ENCODE results near the gene INPP5D.
"Not testable (repeated sequence)": the region's sequence is repeated elsewhere in the genome, so short reads cannot be mapped to it uniquely, and the experiment has no call there.

Gene INPP5D

DNA sequence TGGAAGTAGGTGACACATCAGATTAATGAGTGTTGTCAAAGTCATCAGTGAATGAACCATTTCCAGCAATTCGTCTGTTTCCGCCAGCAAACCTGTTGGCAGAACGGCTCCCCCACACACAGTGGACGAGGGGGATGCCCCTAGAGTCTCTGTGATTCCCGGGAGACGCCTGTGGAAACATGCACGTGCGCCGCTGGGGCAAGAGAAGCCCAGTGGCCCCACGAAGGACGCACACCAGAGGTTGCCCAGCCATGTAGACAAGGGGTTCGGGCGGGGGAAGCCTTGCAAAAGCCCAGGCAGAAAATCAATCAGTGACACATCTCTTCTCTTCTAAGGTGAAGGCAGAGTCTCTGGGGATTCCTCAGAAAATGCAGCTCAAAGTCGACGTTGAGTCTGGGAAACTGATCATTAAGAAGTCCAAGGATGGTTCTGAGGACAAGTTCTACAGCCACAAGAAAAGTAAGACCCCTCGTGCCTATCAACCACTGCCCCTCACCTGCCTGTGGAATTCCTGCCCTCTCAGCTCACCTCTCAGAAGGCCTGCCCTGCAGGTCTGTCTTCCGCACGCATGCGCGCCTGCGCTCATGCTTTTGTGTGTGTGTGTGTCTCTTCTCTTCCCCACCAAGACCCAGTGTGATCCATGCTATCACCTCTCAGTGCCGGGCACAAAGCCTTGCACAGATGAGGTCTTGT lies 87.1 kb downstream of the INPP5D start:
- no peak for DNase-seq

DNA sequence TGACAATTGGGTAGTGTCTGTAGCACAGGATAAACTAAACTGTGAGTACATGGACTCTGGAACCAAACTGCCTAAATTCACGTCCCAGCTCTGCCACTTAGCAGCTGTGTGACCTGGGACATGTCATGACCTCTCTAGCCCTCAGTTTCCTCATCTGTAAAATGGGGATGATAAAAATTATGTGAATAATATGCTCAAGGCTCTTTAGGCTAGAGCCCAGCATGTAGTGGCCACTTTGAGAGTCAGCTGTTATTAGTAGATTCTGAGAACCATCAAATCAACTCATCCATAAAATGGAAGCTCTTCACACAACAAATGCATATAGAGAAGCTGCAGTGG lies 87.7 kb downstream of the INPP5D start:
- DNase-seq: no peak

DNA sequence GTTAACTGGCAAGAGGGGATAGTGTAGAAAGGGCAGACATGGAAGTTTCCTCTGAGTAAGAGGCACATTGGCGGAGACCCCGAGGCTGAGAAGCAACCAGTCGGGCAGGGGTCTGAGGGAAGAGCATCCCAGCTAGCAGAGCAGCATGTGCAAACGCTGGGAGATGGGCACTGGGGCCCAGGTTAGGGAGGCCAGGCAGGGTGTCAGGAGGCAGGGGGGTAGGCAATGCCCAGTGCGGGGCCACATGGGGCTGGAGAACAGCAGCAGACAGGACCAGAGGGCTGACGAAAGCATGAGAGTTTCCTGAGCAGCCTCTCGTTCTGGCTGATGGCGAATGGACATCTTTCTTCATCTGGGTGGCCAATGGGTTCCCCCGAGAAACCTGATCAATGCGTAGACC lies 88.2 kb downstream of the INPP5D start:
- no peak for DNase-seq

DNA sequence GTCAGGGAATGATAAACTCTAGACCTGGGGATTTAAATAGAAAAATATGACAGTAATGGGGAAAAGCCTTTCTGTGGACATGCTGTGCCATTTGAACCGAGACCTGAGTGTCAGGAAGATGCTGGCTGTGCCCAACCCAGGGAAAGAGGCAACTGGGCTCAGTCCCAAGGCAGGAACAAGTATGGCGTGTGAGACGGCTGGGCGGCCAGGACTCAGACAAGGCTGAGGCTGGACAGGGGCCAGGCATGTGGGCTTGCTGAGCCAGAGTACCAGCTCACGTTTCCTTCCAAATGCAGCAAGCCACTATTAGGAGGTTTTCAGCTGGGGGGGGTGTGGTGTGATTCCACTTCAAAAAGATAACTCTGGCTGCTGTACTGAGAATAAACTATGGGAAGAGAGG lies 92.4 kb downstream of the INPP5D start:
- peak; percentile 1 for DNase-seq

DNA sequence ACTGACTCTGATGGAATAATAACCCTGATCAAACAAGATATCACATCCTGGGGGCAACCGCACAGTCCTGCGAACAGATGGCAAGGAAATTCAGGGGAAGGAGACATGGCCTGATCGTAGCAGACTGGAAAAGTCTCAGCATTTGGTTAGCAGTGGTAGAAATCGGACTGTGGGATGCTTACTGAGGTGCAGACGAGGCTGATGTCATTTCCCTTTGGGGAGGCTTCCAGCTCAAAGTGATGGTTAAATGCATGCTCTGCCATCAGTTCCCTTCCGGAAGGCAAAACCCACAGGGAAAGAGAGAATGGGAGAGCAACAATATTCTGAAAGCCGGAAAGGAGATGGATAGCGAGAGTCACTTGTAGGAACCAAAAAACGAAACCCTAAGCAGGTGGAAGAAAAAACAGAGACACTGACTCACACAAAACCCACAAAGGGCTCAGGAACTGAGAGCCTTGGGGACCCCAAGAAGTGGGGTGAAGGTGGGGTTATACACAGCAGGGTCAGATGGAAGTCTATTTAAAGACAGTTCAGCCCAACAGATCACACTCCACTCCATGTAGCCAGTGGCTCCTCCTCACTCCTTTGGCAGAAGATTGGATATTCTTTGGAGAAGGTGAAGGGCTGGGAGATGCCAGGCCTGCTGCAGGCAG lies 93.1 kb downstream of the INPP5D start:
- no peak for DNase-seq

DNA sequence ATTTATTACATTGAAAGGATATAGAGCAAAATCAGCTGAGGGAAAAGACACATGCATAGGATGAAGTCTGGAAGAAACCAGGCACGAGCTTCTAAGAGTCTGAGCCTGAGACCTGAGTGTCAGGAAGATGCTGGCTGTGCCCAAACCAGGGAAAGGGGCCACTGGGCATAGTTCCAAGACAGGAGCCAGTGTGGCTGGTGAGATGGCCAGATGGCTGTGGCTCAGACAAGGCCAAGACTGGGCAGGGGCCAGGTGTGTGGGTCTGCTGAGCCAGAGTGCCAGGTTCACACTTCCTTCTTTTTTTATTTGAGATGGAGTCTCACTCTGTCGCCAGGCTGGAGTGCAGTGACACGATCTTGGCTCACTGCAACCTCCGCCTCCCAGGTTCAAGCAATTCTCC lies 95.9 kb downstream of the INPP5D start:
- no peak for DNase-seq

DNA sequence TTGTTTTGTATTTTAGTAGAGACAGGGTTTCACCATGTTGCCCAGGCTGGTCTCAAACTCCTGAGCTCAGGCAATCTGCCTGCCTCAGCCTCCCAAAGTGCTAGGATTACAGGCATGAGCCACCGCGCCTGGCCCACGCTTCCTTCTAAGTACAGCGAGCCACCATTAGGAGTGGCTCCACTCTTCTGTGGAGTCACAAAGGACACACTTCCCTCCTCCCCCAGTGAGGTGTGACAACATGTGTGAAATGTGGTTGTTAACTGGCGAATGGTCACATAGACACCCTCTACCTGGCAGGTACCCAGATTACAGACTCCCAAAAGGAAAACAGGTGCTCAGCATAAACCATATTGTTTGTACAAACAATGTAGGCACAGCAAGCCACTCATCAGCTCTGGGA lies 96.3 kb downstream of the INPP5D start:
- not testable (repeated sequence) for DNase-seq

DNA sequence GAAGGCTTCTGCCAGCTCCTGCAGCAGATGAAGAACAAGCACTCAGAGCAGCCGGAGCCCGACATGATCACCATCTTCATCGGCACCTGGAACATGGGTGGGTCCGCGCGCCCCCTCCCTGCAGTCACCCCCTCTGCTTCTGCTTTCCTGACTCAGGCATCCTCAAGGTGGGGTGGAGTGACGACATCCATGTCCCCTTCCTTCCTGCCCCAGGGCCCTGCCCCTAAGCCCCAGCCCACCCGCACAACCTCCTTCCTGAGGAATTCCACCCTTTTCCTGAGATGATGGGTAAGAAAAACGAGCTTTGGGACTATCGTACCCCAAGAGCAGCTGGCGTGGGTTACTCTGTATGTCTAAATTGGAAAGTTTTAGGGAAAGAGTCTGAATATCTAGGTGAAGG lies 101.6 kb downstream of the INPP5D start:
- DNase-seq: no peak

DNA sequence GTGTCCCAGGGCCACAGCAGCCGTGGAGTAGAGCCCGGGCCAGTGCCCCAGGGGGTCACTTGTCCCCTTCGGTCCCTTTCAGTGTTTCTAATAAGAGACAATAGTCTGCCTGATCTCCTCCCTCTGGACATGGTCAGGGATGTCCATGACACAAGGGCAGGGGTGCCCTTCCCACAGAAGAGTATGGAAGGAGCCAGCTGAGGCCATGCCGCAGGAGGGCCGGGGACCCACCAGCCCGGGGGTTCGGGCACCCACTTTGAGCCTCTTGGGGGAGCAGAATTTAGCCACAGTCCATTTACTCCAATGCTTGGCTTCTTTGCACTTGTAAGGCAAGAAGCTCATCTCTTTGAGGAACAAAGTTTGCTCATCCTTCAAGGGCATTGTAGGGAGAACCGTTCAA lies 102.6 kb downstream of the INPP5D start:
- DNase-seq: no peak

DNA sequence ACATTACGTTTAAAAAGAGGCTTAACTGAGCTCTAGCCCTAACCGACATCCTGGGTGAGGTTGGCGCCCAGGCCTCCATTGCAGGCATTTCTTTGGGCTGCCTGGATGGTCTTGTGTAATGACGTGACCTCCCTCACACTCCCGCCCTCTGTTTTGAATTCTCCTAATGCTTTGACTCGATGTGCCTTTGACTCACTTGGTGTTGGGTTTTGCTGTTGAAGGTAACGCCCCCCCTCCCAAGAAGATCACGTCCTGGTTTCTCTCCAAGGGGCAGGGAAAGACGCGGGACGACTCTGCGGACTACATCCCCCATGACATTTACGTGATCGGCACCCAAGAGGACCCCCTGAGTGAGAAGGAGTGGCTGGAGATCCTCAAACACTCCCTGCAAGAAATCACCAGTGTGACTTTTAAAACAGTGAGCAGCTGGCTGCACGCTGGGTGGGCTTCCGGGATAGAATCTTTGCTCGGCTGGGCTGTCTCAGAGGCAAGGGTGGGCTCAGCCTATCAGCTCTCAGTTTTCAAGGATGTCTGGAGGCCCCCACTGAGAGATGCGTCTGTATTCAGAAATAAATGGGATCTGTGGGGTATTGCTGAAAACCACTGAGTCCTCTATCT lies 103.5 kb downstream of the INPP5D start:
- no peak for DNase-seq

DNA sequence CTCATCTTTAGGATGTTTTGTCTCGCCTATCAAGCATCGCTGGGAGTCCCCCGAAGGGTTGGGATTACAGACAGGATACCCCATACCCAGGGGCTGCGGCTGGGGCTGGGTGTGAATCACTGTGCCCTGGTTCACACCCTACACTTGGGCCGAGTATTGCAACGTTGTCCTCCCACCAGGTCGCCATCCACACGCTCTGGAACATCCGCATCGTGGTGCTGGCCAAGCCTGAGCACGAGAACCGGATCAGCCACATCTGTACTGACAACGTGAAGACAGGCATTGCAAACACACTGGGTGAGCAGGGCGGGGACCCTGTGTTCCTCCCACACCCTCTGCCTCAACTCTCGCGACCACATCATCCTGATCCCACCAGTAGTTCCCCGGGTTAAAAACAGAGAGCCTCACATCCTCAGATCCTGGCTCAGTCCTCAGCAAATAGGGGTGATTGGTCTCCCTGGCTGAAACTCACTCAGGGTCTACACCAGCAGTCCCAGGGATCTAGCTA lies 104.0 kb downstream of the INPP5D start:
- DNase-seq: no peak

DNA sequence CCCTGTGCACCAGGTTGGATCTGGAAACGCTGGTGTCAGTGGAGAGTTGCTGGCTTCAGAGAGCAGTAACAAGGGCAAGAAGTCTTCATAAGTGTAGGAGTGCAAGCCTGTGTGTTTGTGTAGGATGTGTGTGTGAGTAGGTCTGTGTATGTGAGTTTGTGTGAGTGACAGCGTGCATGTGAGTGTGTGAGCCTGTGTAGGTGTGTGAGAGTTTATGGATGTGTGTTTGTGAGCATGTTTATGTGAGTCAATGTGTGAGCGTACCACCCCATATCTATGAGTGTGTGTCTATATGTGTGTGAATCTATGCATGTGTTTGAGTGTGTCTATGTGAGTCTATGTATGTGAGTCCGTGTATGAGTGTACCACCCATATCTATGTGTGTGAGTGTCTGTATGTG lies 104.8 kb downstream of the INPP5D start:
- no peak for DNase-seq

DNA sequence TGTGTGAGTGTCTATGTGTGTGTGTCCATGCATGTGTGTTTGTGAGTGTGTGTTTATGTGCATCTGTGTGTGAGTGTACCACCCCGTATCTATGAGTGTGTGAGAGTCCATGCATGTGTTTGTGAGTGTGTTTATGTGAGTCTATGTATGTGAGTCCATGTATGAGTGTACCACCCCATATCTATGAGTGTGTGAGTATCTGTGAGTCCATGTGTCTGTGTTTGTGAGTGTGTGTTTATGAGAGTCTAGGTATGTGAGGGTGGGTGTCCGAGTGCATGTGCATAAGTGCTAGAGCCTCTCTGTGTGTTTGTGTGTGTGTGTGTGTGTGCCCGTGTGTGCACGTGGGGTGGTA lies 105.4 kb downstream of the INPP5D start:
- DNase-seq: no peak

DNA sequence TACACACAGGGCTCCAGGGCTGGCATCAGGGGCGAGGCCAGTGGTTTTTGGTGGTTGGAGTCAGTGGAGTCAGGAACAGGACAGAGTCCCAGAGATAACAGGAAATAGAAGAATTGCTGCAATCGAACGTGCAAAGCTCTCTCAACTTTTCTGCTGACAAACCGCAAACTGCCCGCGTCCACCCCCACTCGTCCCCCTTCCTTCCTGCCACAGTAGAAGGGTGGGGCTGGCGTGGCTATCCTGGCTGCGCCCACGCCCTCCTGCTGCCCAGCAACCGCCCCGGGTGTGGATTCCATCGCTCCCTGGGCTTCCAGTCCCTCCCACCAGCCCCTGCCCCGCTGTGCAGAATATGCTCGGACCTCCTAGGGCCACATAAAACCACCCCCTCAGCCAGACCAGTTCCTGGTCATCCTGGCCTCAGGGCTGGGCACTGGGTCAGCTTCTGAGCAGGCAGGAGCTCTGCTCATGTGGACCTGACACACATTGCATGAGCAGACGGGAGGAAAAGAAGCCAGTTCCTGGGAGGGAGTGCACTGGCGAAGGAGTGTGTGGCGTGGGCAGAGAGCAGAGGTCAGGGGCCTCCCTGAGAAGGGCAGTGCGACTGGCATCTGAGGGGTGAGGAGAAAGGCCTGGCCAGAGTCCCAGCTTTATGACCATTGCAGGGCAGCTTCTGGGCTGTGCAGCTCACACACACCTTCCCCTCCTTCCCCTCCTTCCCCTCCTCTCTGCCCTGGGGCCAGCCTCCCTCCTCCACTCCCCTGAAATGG lies 105.9 kb downstream of the INPP5D start:
- no peak for DNase-seq

DNA sequence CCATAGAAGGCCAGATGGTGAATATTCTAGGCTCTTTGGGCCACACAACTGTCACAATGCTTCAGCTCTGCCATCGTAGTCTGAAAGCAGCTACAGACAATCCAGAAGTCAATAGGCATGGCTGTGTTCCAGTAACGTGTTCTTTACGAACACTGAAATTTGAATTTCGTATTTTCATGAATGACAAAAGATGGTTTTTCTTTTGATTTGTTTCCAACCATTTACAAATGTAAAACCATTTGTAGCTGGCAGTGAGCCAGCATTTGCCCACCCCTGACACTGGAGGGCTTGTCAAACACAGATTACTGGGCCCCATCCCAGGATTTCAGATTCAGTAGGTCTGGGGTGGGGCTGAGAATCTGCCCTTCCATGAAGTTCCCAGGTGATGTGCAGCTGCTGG lies 108.3 kb downstream of the INPP5D start:
- DNase-seq: no peak

DNA sequence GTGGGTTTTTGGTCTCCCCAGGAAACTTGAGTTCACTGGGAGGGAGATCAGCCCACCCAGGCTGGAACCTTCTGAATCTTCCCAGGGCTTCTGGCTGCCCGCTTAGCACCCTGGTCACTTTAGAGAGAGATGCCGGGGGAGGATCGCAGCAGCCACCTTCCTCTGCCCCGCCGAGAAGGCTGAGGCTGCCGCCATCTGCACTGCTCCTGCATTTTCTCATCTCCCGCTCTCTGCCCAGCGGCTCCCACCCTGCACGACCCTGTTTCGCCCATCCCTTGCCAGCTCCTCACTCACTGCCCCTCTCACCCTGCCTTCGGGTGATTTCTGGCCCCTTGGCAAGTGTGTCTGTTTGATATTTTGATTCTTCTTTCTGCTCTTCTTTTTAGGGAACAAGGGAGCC lies 108.8 kb downstream of the INPP5D start:
- DNase-seq: peak; percentile 7

DNA sequence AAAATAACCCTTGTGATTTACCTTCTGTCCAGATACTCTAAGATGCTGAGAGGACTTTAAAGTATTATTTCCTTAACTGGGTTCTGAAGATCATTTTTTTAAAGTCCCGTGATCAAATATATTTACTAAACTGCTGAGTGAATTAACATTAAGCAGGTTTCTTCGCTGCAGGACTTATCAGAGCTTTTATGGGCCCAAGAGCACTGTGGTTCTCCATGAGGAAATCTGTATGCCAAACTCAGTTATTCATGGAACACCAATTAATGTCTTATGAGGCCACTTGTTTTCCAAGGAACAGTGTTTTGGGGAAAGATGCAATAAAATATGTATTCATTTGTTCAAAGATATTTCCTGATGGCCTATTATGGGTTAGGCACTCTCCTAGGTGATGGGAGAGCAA lies 111.2 kb downstream of the INPP5D start:
- no peak for DNase-seq

DNA sequence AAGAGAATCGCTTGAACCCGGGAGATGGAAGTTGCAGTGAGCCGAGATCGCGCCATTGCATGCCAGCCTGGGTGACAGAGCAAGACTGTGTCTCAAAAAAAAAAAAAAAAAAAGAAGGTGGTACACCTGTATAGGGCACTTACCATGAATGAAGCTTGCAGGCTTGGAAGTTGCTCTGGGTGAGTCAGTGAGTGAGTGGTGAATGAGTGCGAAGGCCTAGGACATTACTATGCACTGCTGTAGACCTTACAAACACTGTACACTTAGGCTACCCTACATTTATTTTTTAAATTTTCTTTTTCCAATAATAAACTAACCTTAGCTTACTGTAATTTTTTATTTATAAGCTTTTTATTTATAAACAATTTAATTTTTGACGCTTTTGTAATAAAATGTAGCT lies 113.0 kb downstream of the INPP5D start:
- DNase-seq: no peak

DNA sequence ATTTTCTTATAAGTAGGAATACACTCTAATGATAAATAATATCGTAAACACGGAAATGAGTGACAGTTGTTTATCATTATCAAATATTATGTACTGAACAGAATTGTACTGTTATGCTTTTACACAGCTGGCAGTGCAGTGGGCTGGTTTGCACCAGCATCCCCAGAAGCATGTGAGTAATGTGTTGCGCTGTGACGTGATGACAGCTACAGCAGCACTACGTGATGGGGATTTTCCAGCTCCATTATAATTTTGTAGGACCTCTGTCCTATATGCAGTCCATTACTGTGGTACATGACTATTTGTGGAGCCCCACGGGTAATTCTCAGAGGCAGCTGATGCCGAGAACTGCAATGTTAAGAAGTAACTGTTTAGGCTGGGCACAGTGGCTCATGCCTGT lies 114.0 kb downstream of the INPP5D start:
- DNase-seq: no peak

DNA sequence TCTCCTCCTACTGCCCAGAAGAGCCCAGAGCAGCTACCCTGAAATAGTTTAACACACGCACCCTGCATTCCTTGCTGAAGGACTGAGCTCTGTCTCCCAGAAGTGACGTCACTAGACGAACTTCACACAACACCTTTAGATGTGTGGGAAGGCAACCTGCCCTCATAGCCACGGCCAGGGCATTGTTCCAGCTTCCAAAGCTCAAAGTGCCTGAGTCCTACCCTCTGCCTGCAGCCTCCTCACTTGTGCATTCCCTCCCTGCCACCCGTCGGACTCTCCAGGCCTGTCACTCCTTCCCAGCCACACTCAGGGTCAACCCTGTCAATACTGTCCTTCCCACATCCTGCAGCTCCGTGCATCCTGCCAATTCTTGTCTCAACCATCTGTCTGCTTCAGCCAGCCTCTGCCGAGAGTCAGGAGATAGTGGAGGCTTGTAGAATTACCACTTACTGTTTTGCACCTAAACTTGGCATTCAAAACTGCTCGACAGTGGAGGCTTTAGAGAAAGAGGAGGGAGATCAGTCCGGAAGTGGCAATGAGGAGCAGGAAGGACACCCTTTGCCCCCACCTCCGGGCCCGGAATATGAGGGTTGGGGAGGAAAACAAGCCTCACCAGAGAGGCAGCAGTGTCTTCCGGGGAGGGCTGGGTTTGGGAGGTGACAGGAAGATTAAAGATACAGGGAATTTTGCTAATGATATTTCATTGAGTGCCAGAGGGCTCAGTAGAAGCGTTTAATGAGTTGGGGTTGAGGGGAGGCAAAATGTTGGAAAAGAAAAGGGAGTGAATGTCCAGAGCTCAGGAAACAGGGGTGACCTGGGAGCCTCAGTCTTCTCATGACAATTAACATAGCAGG lies 119.1 kb downstream of the INPP5D start:
- no peak for DNase-seq

DNA sequence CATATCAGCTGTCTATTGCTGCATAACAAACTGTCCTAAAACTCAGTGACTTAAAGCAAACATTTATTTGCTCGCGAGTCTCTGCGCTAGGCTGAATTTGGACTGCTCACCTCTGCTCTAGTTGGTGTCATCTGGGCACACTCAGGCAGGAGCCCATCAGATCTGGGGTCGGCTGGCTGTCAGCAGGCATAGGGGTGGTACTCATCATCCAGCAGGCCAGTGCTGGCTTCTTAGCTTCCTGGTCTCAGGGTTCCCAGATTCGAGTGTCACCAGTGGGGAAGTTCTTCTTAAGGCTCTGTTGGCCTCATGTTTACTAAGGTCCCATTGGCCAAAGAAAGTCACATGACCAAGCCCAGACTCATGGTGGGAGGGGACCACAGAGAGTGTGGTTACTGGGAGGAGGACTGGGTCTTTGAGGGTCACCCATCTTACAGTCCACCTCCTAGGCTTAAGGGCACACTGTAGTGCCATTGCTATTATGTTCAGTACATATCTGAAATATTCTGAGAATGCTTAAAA lies 119.8 kb downstream of the INPP5D start:
- no peak for DNase-seq

DNA sequence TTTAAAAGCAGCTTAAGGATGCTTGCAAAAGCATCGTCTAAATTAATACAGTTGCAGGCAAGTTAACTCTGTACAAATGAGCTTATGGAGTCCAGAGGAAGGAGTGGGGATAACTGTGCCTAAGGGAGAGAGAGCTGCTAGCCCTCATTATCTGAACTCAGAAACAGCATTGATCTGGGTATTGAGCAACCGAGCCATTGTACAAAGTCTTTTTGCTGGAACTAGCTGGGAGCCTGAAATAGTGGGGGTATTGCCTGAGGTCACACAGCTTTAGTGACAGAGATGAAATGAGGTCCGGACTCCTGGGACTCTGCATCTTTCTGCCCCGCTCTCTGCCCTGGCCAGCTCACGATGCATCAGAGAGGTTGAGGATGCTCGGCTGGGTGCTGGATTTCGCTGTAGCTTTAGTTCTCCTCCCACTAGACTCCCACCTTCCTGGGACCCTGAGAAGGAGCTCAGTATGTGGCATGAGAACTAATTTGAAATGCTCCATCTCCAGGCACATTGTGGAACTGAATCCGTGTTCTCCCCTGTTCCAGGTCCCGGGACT lies 123.8 kb downstream of the INPP5D start:
- no peak for DNase-seq

Data from midbrain (tissue), 1 donor.